Peyer's patch (tissue), 4 donors: Measurements from ENCODE around the gene SRSF9. TPM values are rescaled to one million over a fixed set of nuclear protein-coding genes. Genes with fewer than 3 reads are reported as not detected.

ENCODE experiments used
- DNase-seq, 3 donors: peaks; one replicate each; pipeline ENCODE4 v3.0.0-alpha.2; 2017 to 2019
- H3K27ac ChIP-seq, 4 donors: fragments of 200-600 bp; sonication (generic); one replicate each; pipeline ENCODE4 v1.5.1; 2016 to 2019
- H3K27me3 ChIP-seq, 2 donors: fragments of 200-600 bp; sonication (generic); one replicate each; pipeline ENCODE4 v1.5.1; 2019
- H3K36me3 ChIP-seq, 3 donors: fragments of 200-600 bp; sonication (generic); one replicate each; pipeline ENCODE4 v1.5.1; 2016 to 2019
- H3K4me1 ChIP-seq, 4 donors: fragments of 200-600 bp; sonication (generic); one replicate each; pipeline ENCODE4 v1.5.1; 2016 to 2019
- H3K4me3 ChIP-seq, 4 donors: fragments of 200-600 bp; sonication (generic); 1 replicate in 3 of 4; 2 replicates in 1 of 4; pipeline ENCODE4 v1.5.1; 2016 to 2019; ENCODE audit warnings: mild to moderate bottlenecking in 1 of 4
- H3K9me3 ChIP-seq, 4 donors: fragments of 200-600 bp; sonication (generic); one replicate each; pipeline ENCODE4 v1.5.1; 2016 to 2019; ENCODE audit warnings: mild to moderate bottlenecking in 1 of 4
- CTCF ChIP-seq, 6 experiments: fragments of 450-650 bp in 4 of 6; fragments of 200-600 bp in 2 of 6; sonication (generic) in 1 of 6; IDR thresholded peaks; one replicate each; pipeline ENCODE4 v1.5.1; 2017 to 2019; ENCODE audit warnings: antibody characterized with exemption in 6 of 6, mild to moderate bottlenecking in 3 of 6, moderate library complexity in 1 of 6
- POLR2A ChIP-seq, 2 donors: fragments of 450-650 bp; IDR thresholded peaks; one replicate each; pipeline ENCODE4 v1.5.1; 2017; ENCODE audit warnings: antibody characterized with exemption in 2 of 2, mild to moderate bottlenecking in 2 of 2, moderate library complexity in 2 of 2
- total RNA-seq, 4 donors: library from RNA; depleted of rRNA; stranded (reverse); fragments of >200 nt; gene quantifications; one replicate each; pipeline ENCODE4 v1.1.0, GENCODE V29; 2016

SRSF9 gene
- total RNA-seq, 4 donors from 2014 or later: 59.9 to 144 (median 78.1) TPM

- TF ChIP-seq CTCF (IDR thresholded peaks at IDR 0.05) (peak in 5 of 6 experiments; percentile 44 to 80 (median 56)), POLR2A (IDR thresholded peaks at IDR 0.05) (no peak)
- Histone ChIP-seq H3K9me3 (no peaks in the 10 kb centered on the region), H3K36me3 (peaks cover 0 to 47% (median 0%) of the 10 kb centered on the region in 3 donors), H3K4me3 (peak overlapping the region in 2 of 4 donors; percentile 34 to 94), H3K27ac (peak overlapping the region in 1 of 4 donors; percentile 17), H3K27me3 (no peaks in the 10 kb centered on the region), H3K4me1 (peaks cover 0 to 18% (median 11%) of the 10 kb centered on the region in 4 donors)
- peak; percentile 62 to 82 (median 74) for DNase-seq
These were observed 29.8 kb downstream of the SRSF9 start for GRCh38 chr12:120439646-120440247.

DNA sequence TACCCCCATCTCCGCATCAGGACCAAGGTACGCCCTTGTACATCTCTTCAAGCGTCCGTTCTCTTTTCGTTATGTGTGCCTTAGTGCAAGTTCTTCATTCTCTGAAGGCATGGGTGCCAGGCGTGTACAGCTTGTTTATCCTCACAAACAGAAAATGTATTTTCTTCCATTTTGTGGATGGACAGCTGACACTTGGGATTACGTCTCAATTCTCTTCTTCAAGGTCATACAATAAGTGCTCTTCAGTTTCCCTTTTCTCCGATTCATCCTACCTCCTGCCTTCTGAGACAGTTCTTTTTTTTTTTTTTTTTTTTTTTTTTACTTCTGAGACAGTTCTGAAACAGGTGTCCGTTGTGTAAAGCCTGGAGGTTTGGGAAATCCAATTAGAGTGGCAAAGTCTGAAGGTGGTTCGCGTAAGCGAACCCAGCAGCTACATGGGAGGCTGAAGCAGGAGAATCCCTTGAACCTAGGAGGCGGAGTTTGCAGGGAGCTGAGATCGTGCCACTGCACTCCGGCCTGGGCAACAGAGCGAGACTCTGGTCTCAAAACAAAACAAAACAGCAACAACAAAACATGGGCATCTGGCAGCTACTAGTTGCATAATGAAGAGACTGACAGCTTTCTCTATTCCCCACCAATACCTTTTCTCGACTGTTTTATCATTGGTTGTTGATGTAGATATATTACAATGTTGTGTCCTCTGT lies 30.9 kb downstream of the SRSF9 start:
- H3K27me3 ChIP-seq: no peaks in the 10 kb centered on the region
- H3K4me1 ChIP-seq: peaks cover 0 to 18% (median 11%) of the 10 kb centered on the region in 4 donors
- TF ChIP-seq POLR2A (IDR thresholded peaks at IDR 0.05) (no peak), CTCF (IDR thresholded peaks at IDR 0.05) (no peak)
- H3K36me3 ChIP-seq: peaks cover 0 to 36% (median 0%) of the 10 kb centered on the region in 3 donors
- H3K9me3 ChIP-seq: no peaks in the 10 kb centered on the region
- H3K4me3 ChIP-seq: peak overlapping the region; percentile 64 to 94 (median 75)
- H3K27ac ChIP-seq: peak overlapping the region; percentile 75 to 92 (median 84)
- no peak for DNase-seq

GRCh38 chr12:120437735-120438494 lies 31.6 kb downstream of the SRSF9 start, which contains the start of gene COX6A1:
COX6A1 (plus strand) TSS chr12:120438113; CDS start chr12:120438127, 14 bp downstream.
- H3K36me3 ChIP-seq: peaks cover 0 to 29% (median 0%) of the 10 kb centered on the region in 3 donors
- H3K4me1 ChIP-seq: peaks cover 0 to 18% (median 11%) of the 10 kb centered on the region in 4 donors
- H3K27ac ChIP-seq: peak within 1 kb of the TSS; percentile 75 to 92 (median 84)
- DNase-seq: peak; percentile 95 to 99 (median 96)
- peak within 1 kb of the TSS; percentile 64 to 94 (median 75) for H3K4me3 ChIP-seq
- no peaks in the 10 kb centered on the region for H3K27me3 ChIP-seq
- H3K9me3 ChIP-seq: no peaks in the 10 kb centered on the region
- TF ChIP-seq POLR2A (IDR thresholded peaks at IDR 0.05) (peak; percentile 65 to 76), CTCF (IDR thresholded peaks at IDR 0.05) (peak in 1 of 6 experiments; percentile 16)

DNA sequence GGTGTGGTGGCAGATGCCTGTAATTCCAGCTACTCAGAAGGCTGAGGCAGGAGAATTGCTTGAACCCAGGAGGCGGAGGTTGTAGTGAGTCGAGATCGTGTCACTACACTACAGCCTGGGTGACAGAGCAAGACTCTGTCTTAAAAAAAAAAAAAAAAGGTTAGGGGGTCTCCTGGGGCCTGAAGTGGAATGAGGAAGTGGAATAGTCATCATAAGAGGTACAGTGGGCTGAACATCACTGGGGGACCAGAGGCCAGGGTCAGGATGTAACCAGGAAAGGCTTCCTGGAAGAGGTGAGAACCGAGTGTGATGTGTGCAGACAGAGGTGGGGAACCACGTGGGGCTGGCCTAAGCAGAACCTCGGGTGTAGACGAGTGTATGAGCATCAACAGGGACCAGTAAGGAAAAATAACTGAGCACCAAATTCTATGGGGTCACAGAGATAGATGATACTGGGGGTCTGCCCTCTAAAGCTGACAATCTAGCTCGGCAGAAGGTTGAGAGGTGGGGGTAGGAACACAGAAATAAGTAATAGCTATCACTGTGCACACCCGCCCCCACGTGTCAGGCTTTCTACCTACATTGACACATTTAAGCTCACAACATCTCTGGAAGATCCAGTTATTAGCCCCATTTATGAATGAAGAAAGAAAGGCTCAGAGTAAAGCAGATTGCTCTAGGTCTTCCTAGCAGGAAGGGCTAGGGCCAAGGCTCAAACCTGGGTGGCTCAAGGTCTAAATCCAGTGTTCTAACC lies 36.6 kb downstream of the SRSF9 start:
- TF ChIP-seq POLR2A (IDR thresholded peaks at IDR 0.05) (no peak), CTCF (IDR thresholded peaks at IDR 0.05) (no peak)
- no peak overlapping the region for H3K27ac ChIP-seq
- H3K9me3 ChIP-seq: no peaks in the 10 kb centered on the region
- no peak overlapping the region for H3K4me3 ChIP-seq
- H3K27me3 ChIP-seq: no peaks in the 10 kb centered on the region
- no peaks in the 10 kb centered on the region for H3K36me3 ChIP-seq
- no peak for DNase-seq
- H3K4me1 ChIP-seq: peaks cover 0 to 4% (median 0%) of the 10 kb centered on the region in 4 donors

DNA sequence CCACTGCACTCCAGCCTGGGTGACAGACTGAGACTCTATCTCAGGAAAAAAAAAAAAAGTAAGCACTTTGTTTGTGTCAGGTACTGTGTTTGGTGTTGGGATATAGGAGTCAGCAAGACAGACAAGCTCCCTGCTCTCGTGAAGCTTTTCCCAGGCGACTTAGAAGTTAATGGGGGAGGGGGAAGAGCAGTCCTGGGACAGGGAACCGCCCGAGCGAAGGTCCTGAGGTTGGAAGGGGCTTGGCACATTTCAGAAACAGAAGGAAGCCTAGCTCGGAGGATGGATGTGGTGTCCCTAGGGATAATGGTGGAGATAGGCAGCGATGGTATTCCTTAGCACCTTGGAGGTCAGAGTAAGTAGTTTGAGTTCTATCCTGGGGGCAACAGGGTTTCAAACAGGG lies 40.2 kb downstream of the SRSF9 start:
- peaks cover 0 to 4% (median 0%) of the 10 kb centered on the region in 4 donors for H3K4me1 ChIP-seq
- H3K4me3 ChIP-seq: no peak overlapping the region
- no peak overlapping the region for H3K27ac ChIP-seq
- DNase-seq: peak in 1 of 3 donors; percentile 51
- no peaks in the 10 kb centered on the region for H3K36me3 ChIP-seq
- no peaks in the 10 kb centered on the region for H3K27me3 ChIP-seq
- TF ChIP-seq CTCF (IDR thresholded peaks at IDR 0.05) (no peak), POLR2A (IDR thresholded peaks at IDR 0.05) (no peak)
- H3K9me3 ChIP-seq: no peaks in the 10 kb centered on the region
